HepG2 (cell line): ENCODE results near the gene STC2. TPM values are rescaled to one million over a fixed set of nuclear protein-coding genes. Genes with fewer than 3 reads are reported as not detected.
A peak's percentile ranks its signal among the peaks of the same experiment; 100 is the strongest.

Experiments
- DR1 ChIP-seq: sonication (generic); formaldehyde crosslinking; IDR thresholded peaks from 2 replicates; pipeline ENCODE4 v1.8.0; 2021; ENCODE audit warnings: mild to moderate bottlenecking, missing genetic modification reagents, inconsistent platforms
- FOXK2 ChIP-seq: fragments of 450-650 bp; IDR thresholded peaks from 2 replicates; pipeline ENCODE4 v1.6.1; 2016
- HIC2 ChIP-seq: sonication (generic); formaldehyde crosslinking; IDR thresholded peaks from 2 replicates; pipeline ENCODE4 v1.9.0; 2022; ENCODE audit warnings: low read depth, missing genetic modification reagents
- KDM5A ChIP-seq: fragments of 200-600 bp; sonication (generic); IDR thresholded peaks from 2 replicates; pipeline ENCODE4 v1.7.0; 2018; ENCODE audit warnings: antibody characterized with exemption, mild to moderate bottlenecking, low read length, borderline replicate concordance
- NCOA1 ChIP-seq: sonication (generic); formaldehyde crosslinking; IDR thresholded peaks from 2 replicates; pipeline ENCODE4 v1.9.0; 2021; ENCODE audit warnings: missing genetic modification reagents
- RBAK ChIP-seq: sonication (generic); formaldehyde crosslinking; IDR thresholded peaks from 2 replicates; pipeline ENCODE4 v1.5.1; 2020; ENCODE audit warnings: mild to moderate bottlenecking, missing genetic modification reagents
- RBFOX2 ChIP-seq: fragments of 200-400 bp; formaldehyde crosslinking; IDR thresholded peaks from 2 replicates; pipeline ENCODE4 v1.6.1; 2017; ENCODE audit warnings: low read depth, mild to moderate bottlenecking, low read length
- RCOR2 ChIP-seq: IDR thresholded peaks from 2 replicates; pipeline ENCODE4 v1.6.1; 2016; ENCODE audit warnings: missing biosample characterization, missing genetic modification reagents
- RFX1 ChIP-seq: fragments of 450-650 bp; IDR thresholded peaks from 2 replicates; pipeline ENCODE4 v1.6.1; 2017
- SIN3A ChIP-seq: IDR thresholded peaks from 2 replicates; pipeline ENCODE4 v1.6.1; 2011; ENCODE audit warnings: low read depth, mild to moderate bottlenecking, control low read depth, low read length, borderline replicate concordance
- SMARCE1 ChIP-seq: fragments of 450-650 bp; IDR thresholded peaks from 2 replicates; pipeline ENCODE4 v1.6.1; 2017; ENCODE audit warnings: borderline replicate concordance
- SP1 ChIP-seq, 2 experiments: fragments of 450-650 bp in 1 of 2; sonication (generic) in 1 of 2; formaldehyde crosslinking in 1 of 2; IDR thresholded peaks; 2 replicates each; pipeline versions ENCODE4 v1.4.0 to v1.6.1; 2016 to 2020; ENCODE audit warnings: missing genetic modification reagents in 1 of 2
- SRSF9 ChIP-seq: fragments of 200-400 bp; formaldehyde crosslinking; IDR thresholded peaks from 2 replicates; pipeline ENCODE4 v1.6.1; 2018; ENCODE audit warnings: borderline replicate concordance, mild to moderate bottlenecking, low read depth, low read length; ENCODE audit not compliant: insufficient read depth, poor library complexity, severe bottlenecking
- TBL1XR1 ChIP-seq: fragments of 150-350 bp; IDR thresholded peaks from 2 replicates; pipeline ENCODE4 v1.6.1; 2014; ENCODE audit warnings: borderline replicate concordance, low read length; ENCODE audit not compliant: partially characterized antibody
- ZBTB20 ChIP-seq: sonication (generic); formaldehyde crosslinking; IDR thresholded peaks from 2 replicates; pipeline ENCODE4 v1.8.1; 2023; ENCODE audit warnings: missing genetic modification reagents, low read depth, mild to moderate bottlenecking, borderline replicate concordance
- ZFAT ChIP-seq: sonication (generic); formaldehyde crosslinking; conservative IDR thresholded peaks from 2 replicates; pipeline ENCODE4 v1.8.1; 2023; ENCODE audit warnings: missing genetic modification reagents, inconsistent platforms
- ZMYM3 ChIP-seq: sonication (generic); formaldehyde crosslinking; IDR thresholded peaks from 2 replicates; pipeline ENCODE4 v1.5.1; 2020; ENCODE audit warnings: mild to moderate bottlenecking, missing genetic modification reagents
- ZNF510 ChIP-seq: sonication (generic); formaldehyde crosslinking; IDR thresholded peaks from 2 replicates; pipeline ENCODE4 v1.4.0; 2020; ENCODE audit warnings: low read depth, mild to moderate bottlenecking, missing genetic modification reagents
- ZNF7 ChIP-seq: IDR thresholded peaks from 2 replicates; pipeline ENCODE4 v1.6.1; 2016; ENCODE audit warnings: missing biosample characterization, missing genetic modification reagents
- ZNF704 ChIP-seq: sonication (generic); formaldehyde crosslinking; IDR thresholded peaks from 2 replicates; pipeline ENCODE4 v1.8.1; 2023; ENCODE audit warnings: mild to moderate bottlenecking, inconsistent platforms, moderate library complexity, missing genetic modification reagents, borderline replicate concordance
- polyA plus RNA-seq, 8 experiments: library from polyadenylated mRNA; depleted of rRNA in 3 of 8; stranded (reverse) in 7 of 8; unstranded in 1 of 8; fragments of >200 nt; fragmentation: Illumina TruSeq in 4 of 8; extraction: Trizol in 4 of 8; gene quantifications; 2 replicates each; pipeline versions ENCODE4 v1.2.1 to v1.2.3, GENCODE V29; 2011 to 2016; ENCODE audit warnings: low read depth in 4 of 8, missing spikeins in 1 of 8, mixed read lengths in 1 of 8; ENCODE audit not compliant: insufficient read depth in 1 of 8
- total RNA-seq, 5 experiments: library from RNA; depleted of rRNA; stranded (reverse); fragments of >200 nt; fragmentation: Illumina TruSeq; extraction: Trizol; gene quantifications; 2 replicates each; pipeline ENCODE4 v1.2.3, GENCODE V29; 2016; ENCODE audit warnings: low read depth in 1 of 5
- TF ChIP-seq, protein P1 (sequence below): sonication (generic); formaldehyde crosslinking; IDR thresholded peaks from 2 replicates; pipeline ENCODE4 v1.5.0; 2020; ENCODE audit warnings: missing genetic modification reagents
- TF ChIP-seq, protein P2 (sequence below): sonication (generic); formaldehyde crosslinking; IDR thresholded peaks from 2 replicates; pipeline ENCODE4 v1.4.0; 2020; ENCODE audit warnings: missing genetic modification reagents, borderline replicate concordance
- TF ChIP-seq, protein P3 (sequence below): sonication (generic); formaldehyde crosslinking; conservative IDR thresholded peaks from 2 replicates; pipeline ENCODE4 v1.5.0; 2020; ENCODE audit warnings: missing genetic modification reagents

The STC2 gene
- total and polyA plus RNA-seq, 2 of the 13 experiments (the other 11 are each of a cell fraction or from before 2014, with no cell fraction given), result 27.1 to 69.2 TPM

GRCh38 chr5:173304591-173304988 is 23.6 kb downstream of the STC2 start (continued):
- TF ChIP-seq ZNF704 (CRISPR knock-in tag), result no peak
- TF ChIP-seq FOXK2, result no peak
- TF ChIP-seq SIN3A, result no peak
- TF ChIP-seq ZMYM3 (CRISPR knock-in tag), result no peak
- no peak for TF ChIP-seq RCOR2
- TF ChIP-seq, protein P1, sequence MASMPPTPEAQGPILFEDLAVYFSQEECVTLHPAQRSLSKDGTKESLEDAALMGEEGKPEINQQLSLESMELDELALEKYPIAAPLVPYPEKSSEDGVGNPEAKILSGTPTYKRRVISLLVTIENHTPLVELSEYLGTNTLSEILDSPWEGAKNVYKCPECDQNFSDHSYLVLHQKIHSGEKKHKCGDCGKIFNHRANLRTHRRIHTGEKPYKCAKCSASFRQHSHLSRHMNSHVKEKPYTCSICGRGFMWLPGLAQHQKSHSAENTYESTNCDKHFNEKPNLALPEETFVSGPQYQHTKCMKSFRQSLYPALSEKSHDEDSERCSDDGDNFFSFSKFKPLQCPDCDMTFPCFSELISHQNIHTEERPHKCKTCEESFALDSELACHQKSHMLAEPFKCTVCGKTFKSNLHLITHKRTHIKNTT (CRISPR knock-in tag), result no peak
- no peak for TF ChIP-seq SRSF9
- TF ChIP-seq RBAK (CRISPR knock-in tag), result no peak
- TF ChIP-seq ZNF510, result no peak
- no peak for TF ChIP-seq TBL1XR1
- TF ChIP-seq, protein P2, sequence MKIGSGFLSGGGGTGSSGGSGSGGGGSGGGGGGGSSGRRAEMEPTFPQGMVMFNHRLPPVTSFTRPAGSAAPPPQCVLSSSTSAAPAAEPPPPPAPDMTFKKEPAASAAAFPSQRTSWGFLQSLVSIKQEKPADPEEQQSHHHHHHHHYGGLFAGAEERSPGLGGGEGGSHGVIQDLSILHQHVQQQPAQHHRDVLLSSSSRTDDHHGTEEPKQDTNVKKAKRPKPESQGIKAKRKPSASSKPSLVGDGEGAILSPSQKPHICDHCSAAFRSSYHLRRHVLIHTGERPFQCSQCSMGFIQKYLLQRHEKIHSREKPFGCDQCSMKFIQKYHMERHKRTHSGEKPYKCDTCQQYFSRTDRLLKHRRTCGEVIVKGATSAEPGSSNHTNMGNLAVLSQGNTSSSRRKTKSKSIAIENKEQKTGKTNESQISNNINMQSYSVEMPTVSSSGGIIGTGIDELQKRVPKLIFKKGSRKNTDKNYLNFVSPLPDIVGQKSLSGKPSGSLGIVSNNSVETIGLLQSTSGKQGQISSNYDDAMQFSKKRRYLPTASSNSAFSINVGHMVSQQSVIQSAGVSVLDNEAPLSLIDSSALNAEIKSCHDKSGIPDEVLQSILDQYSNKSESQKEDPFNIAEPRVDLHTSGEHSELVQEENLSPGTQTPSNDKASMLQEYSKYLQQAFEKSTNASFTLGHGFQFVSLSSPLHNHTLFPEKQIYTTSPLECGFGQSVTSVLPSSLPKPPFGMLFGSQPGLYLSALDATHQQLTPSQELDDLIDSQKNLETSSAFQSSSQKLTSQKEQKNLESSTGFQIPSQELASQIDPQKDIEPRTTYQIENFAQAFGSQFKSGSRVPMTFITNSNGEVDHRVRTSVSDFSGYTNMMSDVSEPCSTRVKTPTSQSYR (CRISPR knock-in tag), result no peak
- no peak for TF ChIP-seq ZNF7
- TF ChIP-seq SP1 (IDR thresholded peaks at IDR 0.05), result no peak
- TF ChIP-seq SP1 (CRISPR knock-in tag; IDR thresholded peaks at IDR 0.05), result no peak
- no peak for TF ChIP-seq DR1 (CRISPR knock-in tag)
- 0 out of 2 replicates have a peak, but pooled peaks have one; percentile 17 for TF ChIP-seq HIC2 (CRISPR knock-in tag)
- TF ChIP-seq, protein P3, sequence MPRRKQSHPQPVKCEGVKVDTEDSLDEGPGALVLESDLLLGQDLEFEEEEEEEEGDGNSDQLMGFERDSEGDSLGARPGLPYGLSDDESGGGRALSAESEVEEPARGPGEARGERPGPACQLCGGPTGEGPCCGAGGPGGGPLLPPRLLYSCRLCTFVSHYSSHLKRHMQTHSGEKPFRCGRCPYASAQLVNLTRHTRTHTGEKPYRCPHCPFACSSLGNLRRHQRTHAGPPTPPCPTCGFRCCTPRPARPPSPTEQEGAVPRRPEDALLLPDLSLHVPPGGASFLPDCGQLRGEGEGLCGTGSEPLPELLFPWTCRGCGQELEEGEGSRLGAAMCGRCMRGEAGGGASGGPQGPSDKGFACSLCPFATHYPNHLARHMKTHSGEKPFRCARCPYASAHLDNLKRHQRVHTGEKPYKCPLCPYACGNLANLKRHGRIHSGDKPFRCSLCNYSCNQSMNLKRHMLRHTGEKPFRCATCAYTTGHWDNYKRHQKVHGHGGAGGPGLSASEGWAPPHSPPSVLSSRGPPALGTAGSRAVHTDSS (CRISPR knock-in tag), result no peak
- TF ChIP-seq SMARCE1, result no peak
- no peak for TF ChIP-seq ZBTB20 (CRISPR knock-in tag)
- no peak for TF ChIP-seq NCOA1 (CRISPR knock-in tag)
- no peak for TF ChIP-seq RBFOX2
- no peak for TF ChIP-seq KDM5A
- no peak for TF ChIP-seq RFX1
- no peak for TF ChIP-seq ZFAT (CRISPR knock-in tag)
